AG10803 (cell line): ENCODE data around the gene ESCO1.
A peak's percentile ranks its signal among the peaks of the same experiment; 100 is the strongest.

ENCODE experiments used
- DNase-seq: peaks from one replicate; pipeline ENCODE4 v3.0.0; 2010; ENCODE audit warnings: low read depth
- H3K4me3 ChIP-seq: 2 replicates; pipeline ENCODE4 v1.5.1; 2011; ENCODE audit warnings: mild to moderate bottlenecking, low read length, control low read depth
- CTCF ChIP-seq: conservative IDR thresholded peaks from 2 replicates; pipeline ENCODE4 v1.5.1; 2011; ENCODE audit warnings: mild to moderate bottlenecking, low read length, control low read depth, inconsistent platforms

ESCO1 gene

GRCh38 chr18:21526463-21526862, 74.0 kb downstream of the ESCO1 start:
- H3K4me3 ChIP-seq, result no peak overlapping the region
- no peak for TF ChIP-seq CTCF
- no peak for DNase-seq

GRCh38 chr18:21525916-21526315, 74.6 kb downstream of the ESCO1 start:
- H3K4me3 ChIP-seq, result no peak overlapping the region
- no peak for DNase-seq
- no peak for TF ChIP-seq CTCF

GRCh38 chr18:21522530-21522929, 78.0 kb downstream of the ESCO1 start:
- H3K4me3 ChIP-seq, result no peak overlapping the region
- no peak for DNase-seq
- no peak for TF ChIP-seq CTCF

- no peak overlapping the region for H3K4me3 ChIP-seq
- no peak for TF ChIP-seq CTCF
- no peak for DNase-seq
Measured at GRCh38 chr18:21513741-21514140, 86.8 kb downstream of the ESCO1 start.

GRCh38 chr18:21513292-21513691, 87.2 kb downstream of the ESCO1 start:
- DNase-seq, result peak; percentile 63

GRCh38 chr18:21509062-21509461, 91.4 kb downstream of the ESCO1 start:
- DNase-seq, result no peak
- H3K4me3 ChIP-seq, result no peak overlapping the region
- TF ChIP-seq CTCF, result no peak; the same call in 1 of the 2 replicates

More at GRCh38 chr18:21513292-21513691, 87.2 kb downstream of the ESCO1 start:
- TF ChIP-seq CTCF, result no peak
- no peak overlapping the region for H3K4me3 ChIP-seq

- no peak for TF ChIP-seq CTCF
- DNase-seq, result no peak
- no peak overlapping the region for H3K4me3 ChIP-seq
Measured at GRCh38 chr18:21507913-21508701, 92.4 kb downstream of the ESCO1 start.
